OCI-LY3 (cell line): Measurements from ENCODE around the gene GRIN2A.

Source experiments
- CTCF ChIP-seq: fragments of 200-600, 300-600 bp; sonication (generic); IDR thresholded peaks from 2 replicates; pipeline ENCODE4 v1.5.1; 2014; ENCODE audit warnings: antibody characterized with exemption, low read length, low read depth
- EZH2phosphoT487 ChIP-seq: fragments of 200-600 bp; shearing (Covaris generic); IDR thresholded peaks from 2 replicates; pipeline ENCODE4 v1.6.1; 2018; ENCODE audit warnings: antibody characterized with exemption, mixed run types, low read depth

GRCh38 chr16:10200637-10201586 lies 18.7 kb upstream of the GRIN2A start:
- TF ChIP-seq CTCF (no peak), EZH2phosphoT487 (no peak)
